Measurements from ENCODE around the gene SMC5. TPM values are rescaled to one million over a fixed set of nuclear protein-coding genes. Genes with fewer than 3 reads are reported as not detected.
A peak's percentile ranks its signal among the peaks of the same experiment; 100 is the strongest.

Gene SMC5
- total RNA-seq, 1 donor from 2014 or later: 26.5 TPM

GRCh38 chr9:70259512-70259802 is 679 bp downstream of the SMC5 start:
- H3K4me1 Mint-ChIP-seq (ENCODE audit: unreplicated experiment): peaks cover 38% of the 10 kb centered on the region
- no peak for DNase-seq (ENCODE audit: low spot score)
- peak overlapping the region; percentile 94 for H3K4me3 Mint-ChIP-seq (ENCODE audit: unreplicated experiment)
- TF ChIP-seq CTCF (IDR thresholded peaks at IDR 0.05; ENCODE audit: unreplicated experiment): no peak
- H3K9me3 Mint-ChIP-seq (ENCODE audit: unreplicated experiment): no peaks in the 10 kb centered on the region
- peak overlapping the region; percentile 87 for H3K27ac Mint-ChIP-seq (ENCODE audit: unreplicated experiment)
- peaks cover 10% of the 10 kb centered on the region for H3K27me3 Mint-ChIP-seq (ENCODE audit: unreplicated experiment)
- H3K36me3 Mint-ChIP-seq (ENCODE audit: low read depth, unreplicated experiment): peaks cover 26% of the 10 kb centered on the region

GRCh38 chr9:70260007-70260443 is 1.2 kb downstream of the SMC5 start:
- H3K27ac Mint-ChIP-seq (ENCODE audit: unreplicated experiment): peak overlapping the region; percentile 87
- peaks cover 30% of the 10 kb centered on the region for H3K36me3 Mint-ChIP-seq (ENCODE audit: low read depth, unreplicated experiment)
- no peak for DNase-seq (ENCODE audit: low spot score)
- peaks cover 38% of the 10 kb centered on the region for H3K4me1 Mint-ChIP-seq (ENCODE audit: unreplicated experiment)
- no peak for TF ChIP-seq CTCF (IDR thresholded peaks at IDR 0.05; ENCODE audit: unreplicated experiment)
- H3K4me3 Mint-ChIP-seq (ENCODE audit: unreplicated experiment): peak overlapping the region; percentile 94
- no peaks in the 10 kb centered on the region for H3K9me3 Mint-ChIP-seq (ENCODE audit: unreplicated experiment)
- peaks cover 13% of the 10 kb centered on the region for H3K27me3 Mint-ChIP-seq (ENCODE audit: unreplicated experiment)

GRCh38 chr9:70260606-70261005 is 1.8 kb downstream of the SMC5 start:
- TF ChIP-seq CTCF (IDR thresholded peaks at IDR 0.05; ENCODE audit: unreplicated experiment): no peak
- H3K4me1 Mint-ChIP-seq (ENCODE audit: unreplicated experiment): peaks cover 38% of the 10 kb centered on the region
- H3K27ac Mint-ChIP-seq (ENCODE audit: unreplicated experiment): no peak overlapping the region
- peaks cover 31% of the 10 kb centered on the region for H3K36me3 Mint-ChIP-seq (ENCODE audit: low read depth, unreplicated experiment)
- H3K9me3 Mint-ChIP-seq (ENCODE audit: unreplicated experiment): no peaks in the 10 kb centered on the region
- no peak for DNase-seq (ENCODE audit: low spot score)
- peaks cover 13% of the 10 kb centered on the region for H3K27me3 Mint-ChIP-seq (ENCODE audit: unreplicated experiment)
- H3K4me3 Mint-ChIP-seq (ENCODE audit: unreplicated experiment): peak overlapping the region; percentile 94

- Mint-ChIP-seq H3K9me3 (ENCODE audit: unreplicated experiment) (no peaks in the 10 kb centered on the region), H3K27ac (ENCODE audit: unreplicated experiment) (no peak overlapping the region), H3K4me3 (ENCODE audit: unreplicated experiment) (peak overlapping the region; percentile 43), H3K4me1 (ENCODE audit: unreplicated experiment) (peaks cover 38% of the 10 kb centered on the region), H3K27me3 (ENCODE audit: unreplicated experiment) (peaks cover 13% of the 10 kb centered on the region), H3K36me3 (ENCODE audit: low read depth, unreplicated experiment) (peaks cover 31% of the 10 kb centered on the region)
- DNase-seq (ENCODE audit: low spot score): no peak
- TF ChIP-seq CTCF (IDR thresholded peaks at IDR 0.05; ENCODE audit: unreplicated experiment): no peak
These were observed 2.5 kb downstream of the SMC5 start for GRCh38 chr9:70261131-70261870.

GRCh38 chr9:70262366-70262765 is 3.6 kb downstream of the SMC5 start:
- Mint-ChIP-seq H3K36me3 (ENCODE audit: low read depth, unreplicated experiment) (peaks cover 31% of the 10 kb centered on the region), H3K27ac (ENCODE audit: unreplicated experiment) (no peak overlapping the region), H3K4me1 (ENCODE audit: unreplicated experiment) (peaks cover 34% of the 10 kb centered on the region), H3K27me3 (ENCODE audit: unreplicated experiment) (peaks cover 13% of the 10 kb centered on the region), H3K4me3 (ENCODE audit: unreplicated experiment) (no peak overlapping the region), H3K9me3 (ENCODE audit: unreplicated experiment) (no peaks in the 10 kb centered on the region)
- no peak for DNase-seq (ENCODE audit: low spot score)
- TF ChIP-seq CTCF (IDR thresholded peaks at IDR 0.05; ENCODE audit: unreplicated experiment): no peak

Data from endothelial cell (in vitro differentiated cells).